Measurements from ENCODE around the gene CCKAR.
A peak's percentile ranks its signal among the peaks of the same experiment; 100 is the strongest.

The CCKAR gene

GRCh38 chr4:26441771-26442170 is 48.5 kb downstream of the CCKAR start:
- DNase-seq (ENCODE audit: low read depth) = no peak
- TF ChIP-seq, protein P1, sequence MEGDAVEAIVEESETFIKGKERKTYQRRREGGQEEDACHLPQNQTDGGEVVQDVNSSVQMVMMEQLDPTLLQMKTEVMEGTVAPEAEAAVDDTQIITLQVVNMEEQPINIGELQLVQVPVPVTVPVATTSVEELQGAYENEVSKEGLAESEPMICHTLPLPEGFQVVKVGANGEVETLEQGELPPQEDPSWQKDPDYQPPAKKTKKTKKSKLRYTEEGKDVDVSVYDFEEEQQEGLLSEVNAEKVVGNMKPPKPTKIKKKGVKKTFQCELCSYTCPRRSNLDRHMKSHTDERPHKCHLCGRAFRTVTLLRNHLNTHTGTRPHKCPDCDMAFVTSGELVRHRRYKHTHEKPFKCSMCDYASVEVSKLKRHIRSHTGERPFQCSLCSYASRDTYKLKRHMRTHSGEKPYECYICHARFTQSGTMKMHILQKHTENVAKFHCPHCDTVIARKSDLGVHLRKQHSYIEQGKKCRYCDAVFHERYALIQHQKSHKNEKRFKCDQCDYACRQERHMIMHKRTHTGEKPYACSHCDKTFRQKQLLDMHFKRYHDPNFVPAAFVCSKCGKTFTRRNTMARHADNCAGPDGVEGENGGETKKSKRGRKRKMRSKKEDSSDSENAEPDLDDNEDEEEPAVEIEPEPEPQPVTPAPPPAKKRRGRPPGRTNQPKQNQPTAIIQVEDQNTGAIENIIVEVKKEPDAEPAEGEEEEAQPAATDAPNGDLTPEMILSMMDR (conservative IDR thresholded peaks at IDR 0.05; ENCODE audit: control insufficient read depth, insufficient read depth, low read depth, low read length) = no peak
- H3K4me3 ChIP-seq (ENCODE audit: control insufficient read depth, low read depth, low read length) = no peak overlapping the region

DNA sequence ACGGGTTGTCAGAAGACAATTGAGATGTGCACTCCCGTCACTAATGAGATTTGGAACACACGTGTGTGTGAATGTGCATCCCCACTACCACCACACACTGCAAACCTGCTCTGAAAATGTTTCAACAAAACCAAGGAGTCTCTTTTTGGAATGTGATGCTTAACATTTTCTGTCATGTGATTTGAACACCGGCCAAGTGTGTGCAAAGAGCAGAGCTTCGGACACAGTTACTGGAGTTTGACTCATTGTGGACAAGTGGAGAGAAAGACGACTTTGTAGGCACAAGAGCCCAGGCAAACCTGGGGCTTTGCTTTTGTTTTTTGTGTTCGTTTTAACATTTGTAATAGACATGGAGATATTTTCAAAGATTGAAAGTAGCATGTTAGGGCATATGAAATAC is 49.2 kb downstream of the CCKAR start:
- H3K4me3 ChIP-seq (ENCODE audit: control insufficient read depth, low read depth, low read length) = no peak overlapping the region
- peak; percentile 68 for DNase-seq (ENCODE audit: low read depth)
- TF ChIP-seq, protein P1 (conservative IDR thresholded peaks at IDR 0.05; ENCODE audit: control insufficient read depth, insufficient read depth, low read depth, low read length) = no peak

DNA sequence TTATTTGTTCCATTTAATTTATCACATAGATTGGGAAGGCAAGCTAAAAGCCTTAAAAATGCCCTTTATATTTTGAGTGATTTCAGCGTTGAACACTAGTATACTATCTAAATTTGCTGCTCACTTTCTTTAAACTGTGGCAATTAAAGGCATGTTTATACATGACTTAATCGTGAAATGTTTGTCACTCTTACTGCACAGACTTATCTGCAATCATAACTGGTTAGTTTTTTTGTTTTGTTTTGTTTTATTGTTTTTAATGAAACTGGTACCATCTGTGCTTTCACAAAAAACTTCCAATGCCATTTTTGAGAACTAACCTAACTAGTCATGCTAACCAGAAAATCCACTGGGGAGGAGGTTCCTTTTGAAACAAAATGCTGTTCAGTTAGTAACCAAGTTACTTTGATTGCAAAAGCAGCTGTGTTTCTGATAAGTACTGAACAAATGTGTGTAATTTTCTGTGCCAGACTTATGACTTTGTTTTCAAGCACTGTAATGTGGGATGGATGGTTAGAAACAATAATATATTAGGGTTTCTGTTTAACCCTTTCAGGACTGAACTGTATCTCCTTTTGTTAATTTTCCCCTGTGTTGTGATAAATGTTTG is 56.1 kb downstream of the CCKAR start:
- H3K4me3 ChIP-seq (ENCODE audit: control insufficient read depth, low read depth, low read length) = no peak overlapping the region
- peak; percentile 46 for DNase-seq (ENCODE audit: low read depth)
- TF ChIP-seq, protein P1 (conservative IDR thresholded peaks at IDR 0.05; ENCODE audit: control insufficient read depth, insufficient read depth, low read depth, low read length) = no peak

DNA sequence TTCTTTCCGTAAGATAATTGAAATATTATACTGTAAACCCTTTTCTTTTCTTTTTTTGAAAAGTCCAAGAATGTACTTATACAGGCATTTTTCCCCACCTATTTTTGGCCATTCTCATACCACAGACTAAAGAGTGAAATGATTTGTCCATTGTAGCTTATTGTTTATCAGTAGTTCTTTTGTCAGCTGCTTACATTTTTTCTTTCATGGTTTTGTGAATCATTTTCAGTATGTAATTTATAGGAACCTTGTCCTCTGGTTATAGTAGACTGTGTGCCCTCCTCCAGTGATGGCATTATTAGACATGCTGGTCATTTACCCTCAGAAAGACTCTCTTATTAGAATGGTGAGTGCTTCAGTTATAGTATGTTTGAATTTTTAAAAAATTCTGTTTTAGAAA is 56.7 kb downstream of the CCKAR start:
- TF ChIP-seq, protein P1 (conservative IDR thresholded peaks at IDR 0.05; ENCODE audit: control insufficient read depth, insufficient read depth, low read depth, low read length) = no peak
- no peak for DNase-seq (ENCODE audit: low read depth)
- H3K4me3 ChIP-seq (ENCODE audit: control insufficient read depth, low read depth, low read length) = no peak overlapping the region

DNA sequence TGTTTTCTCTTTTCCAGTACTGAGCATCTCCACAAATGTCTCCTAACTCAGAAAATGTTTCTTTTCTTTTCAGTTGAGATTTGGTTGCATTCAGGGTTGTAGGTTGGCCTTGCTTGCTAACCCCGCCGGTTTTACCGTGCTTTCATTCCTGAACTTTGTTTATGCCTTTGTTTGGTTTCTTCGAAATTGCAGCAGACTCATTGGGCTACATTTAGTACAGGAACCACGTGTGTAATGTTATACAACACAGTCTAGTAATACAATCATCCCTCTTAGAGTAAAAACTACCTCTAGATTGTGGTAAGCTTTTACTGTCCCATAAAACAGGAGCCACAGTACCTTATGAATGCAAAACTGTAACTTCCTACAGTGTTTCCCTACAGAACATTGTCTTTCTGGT is 57.9 kb downstream of the CCKAR start:
- TF ChIP-seq, protein P1 (conservative IDR thresholded peaks at IDR 0.05; ENCODE audit: control insufficient read depth, insufficient read depth, low read depth, low read length) = no peak
- no peak overlapping the region for H3K4me3 ChIP-seq (ENCODE audit: control insufficient read depth, low read depth, low read length)
- no peak for DNase-seq (ENCODE audit: low read depth)

DNA sequence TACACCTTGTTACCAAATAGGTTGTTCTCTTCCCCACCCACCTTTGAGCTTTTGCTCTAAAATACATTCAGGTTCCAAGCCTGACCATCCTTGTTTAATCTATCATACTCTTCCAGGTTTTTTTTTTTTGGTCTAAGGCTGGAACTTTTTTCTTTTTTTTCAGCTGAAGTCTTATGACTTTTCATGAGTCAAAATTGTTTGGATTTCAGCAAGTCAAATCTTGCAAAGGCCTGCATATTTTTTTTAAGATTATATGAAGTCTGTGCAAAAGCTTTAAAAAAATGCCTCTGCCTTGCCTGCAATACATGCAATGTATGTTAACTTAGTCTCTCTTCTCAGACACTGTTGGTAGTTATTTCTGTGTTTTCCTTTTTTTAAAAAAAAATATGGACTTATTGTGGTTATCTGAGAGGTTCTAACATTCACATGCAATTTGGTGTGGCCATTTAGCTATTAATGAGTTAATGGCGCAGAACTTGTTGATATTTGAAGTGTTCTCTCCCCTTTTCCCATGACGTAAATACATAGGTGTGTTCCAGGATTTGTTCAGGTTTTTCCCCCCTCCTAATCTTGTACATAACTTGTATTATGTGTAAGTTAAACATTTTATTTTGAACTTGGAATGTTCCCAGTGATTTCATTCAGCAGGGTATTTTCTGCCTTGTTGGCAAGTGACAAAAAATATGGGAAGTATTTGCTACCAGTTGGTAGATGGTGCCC is 58.7 kb downstream of the CCKAR start:
- TF ChIP-seq, protein P1 (conservative IDR thresholded peaks at IDR 0.05; ENCODE audit: control insufficient read depth, insufficient read depth, low read depth, low read length) = no peak
- no peak for DNase-seq (ENCODE audit: low read depth)
- H3K4me3 ChIP-seq (ENCODE audit: control insufficient read depth, low read depth, low read length) = no peak overlapping the region

Data from fibroblast of mammary gland (primary cell).